ENCODE results near the gene TRIM43B. TPM values are rescaled to one million over a fixed set of nuclear protein-coding genes. Genes with fewer than 3 reads are reported as not detected.

Gene TRIM43B
- total RNA-seq, 2 experiments from 2014 or later = 0.34 TPM; not detected in 1

Small RNA genes lying within 50 kb of the gene (small RNA-seq; reads per million reads assigned to genes)
- not detected for gene AC009237.11
- not detected for gene AC133104.2

Other genes with a start within 250 kb of the TRIM43B start
- gene PROM2, start 210.3 kb downstream of the TRIM43B start, total RNA-seq (2014; rRNA removed; shearing (Covaris generic)) = 0.36 and 0.47 TPM in 2 replicates
- gene PROM2, start 210.3 kb downstream of the TRIM43B start, total RNA-seq (2022) = 1.2 TPM in 1 of 2 replicates, not detected in the other
- gene KCNIP3, start 187.4 kb downstream of the TRIM43B start, total RNA-seq (2014; rRNA removed; shearing (Covaris generic)) = not detected in 2 replicates
- not detected in 2 replicates for gene KCNIP3, start 187.4 kb downstream of the TRIM43B start, total RNA-seq (2022)
- 47.2 and 48.2 TPM in 2 replicates for gene FAHD2A, start 82.0 kb downstream of the TRIM43B start, total RNA-seq (2014; rRNA removed; shearing (Covaris generic))
- gene FAHD2A, start 82.0 kb downstream of the TRIM43B start, total RNA-seq (2022) = 50.9 and 53.0 TPM in 2 replicates
- not detected in 2 replicates for gene TRIM43, start 107.2 kb upstream of the TRIM43B start, total RNA-seq (2014; rRNA removed; shearing (Covaris generic))
- gene TRIM43, start 107.2 kb upstream of the TRIM43B start, total RNA-seq (2022) = 0.46 TPM in 1 of 2 replicates, not detected in the other

All from OCI-LY7 (cell line).